HG03139 (cell line): Measurements from ENCODE around the gene FGF12.

Experiments
- ATAC-seq: cut with Tn5 transposase; IDR thresholded peaks from one replicate; pipeline ENCODE4 v1.9.1; 2021; ENCODE audit not compliant: unreplicated experiment

FGF12 gene

DNA sequence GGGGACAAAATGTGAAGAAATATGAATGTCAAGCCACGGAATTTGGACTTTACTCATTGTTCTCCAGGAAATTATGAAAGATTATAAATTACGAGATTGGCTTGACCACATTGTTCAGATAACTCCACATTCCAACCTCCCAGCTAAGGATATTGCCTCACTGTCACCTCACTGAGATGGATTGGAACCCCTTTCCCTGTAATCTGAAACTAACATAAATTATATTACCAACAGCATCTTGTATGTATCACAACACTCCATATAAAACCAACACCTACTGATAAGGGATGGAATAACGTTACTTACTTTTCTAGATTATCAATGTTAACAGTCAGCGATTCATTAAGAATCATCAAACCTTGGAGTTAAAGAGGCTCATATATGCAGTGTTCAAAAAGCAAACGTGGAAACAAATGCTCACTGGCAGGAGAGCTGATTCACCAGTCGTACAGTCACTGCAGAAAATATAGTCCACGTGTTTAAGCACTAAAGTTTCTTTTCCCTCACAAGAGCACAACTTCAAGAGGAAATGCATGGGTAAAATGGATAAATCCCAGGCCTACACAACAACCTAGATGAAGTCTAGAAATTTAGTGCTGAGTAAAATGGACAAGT is 451.5 kb downstream of the FGF12 start:
- no peak for ATAC-seq

- no peak for ATAC-seq
These were observed 453.7 kb downstream of the FGF12 start for GRCh38 chr3:192273697-192274010.

- ATAC-seq, result no peak
These were observed 454.2 kb downstream of the FGF12 start for GRCh38 chr3:192273001-192273696.

- ATAC-seq, result no peak
These were observed 465.3 kb downstream of the FGF12 start for GRCh38 chr3:192262001-192262400.

DNA sequence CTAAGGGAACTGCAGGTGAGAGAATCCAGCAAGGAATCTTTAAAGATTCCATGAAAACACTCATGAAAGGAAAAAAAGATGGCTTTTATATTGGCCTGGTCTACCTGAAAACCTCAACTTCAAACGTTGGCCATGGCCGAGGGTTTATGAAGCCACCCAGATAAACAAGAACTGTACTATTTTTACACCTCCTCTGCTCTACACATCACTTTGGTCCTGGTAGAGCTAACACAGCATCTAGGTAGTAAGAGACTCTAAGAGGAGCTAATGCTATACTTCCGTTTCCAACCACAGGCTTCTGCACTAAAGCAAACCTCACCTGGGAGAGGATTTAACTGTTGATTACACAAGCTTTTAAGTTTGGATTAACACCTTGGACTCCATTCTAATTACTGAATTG is 466.2 kb downstream of the FGF12 start:
- no peak for ATAC-seq

DNA sequence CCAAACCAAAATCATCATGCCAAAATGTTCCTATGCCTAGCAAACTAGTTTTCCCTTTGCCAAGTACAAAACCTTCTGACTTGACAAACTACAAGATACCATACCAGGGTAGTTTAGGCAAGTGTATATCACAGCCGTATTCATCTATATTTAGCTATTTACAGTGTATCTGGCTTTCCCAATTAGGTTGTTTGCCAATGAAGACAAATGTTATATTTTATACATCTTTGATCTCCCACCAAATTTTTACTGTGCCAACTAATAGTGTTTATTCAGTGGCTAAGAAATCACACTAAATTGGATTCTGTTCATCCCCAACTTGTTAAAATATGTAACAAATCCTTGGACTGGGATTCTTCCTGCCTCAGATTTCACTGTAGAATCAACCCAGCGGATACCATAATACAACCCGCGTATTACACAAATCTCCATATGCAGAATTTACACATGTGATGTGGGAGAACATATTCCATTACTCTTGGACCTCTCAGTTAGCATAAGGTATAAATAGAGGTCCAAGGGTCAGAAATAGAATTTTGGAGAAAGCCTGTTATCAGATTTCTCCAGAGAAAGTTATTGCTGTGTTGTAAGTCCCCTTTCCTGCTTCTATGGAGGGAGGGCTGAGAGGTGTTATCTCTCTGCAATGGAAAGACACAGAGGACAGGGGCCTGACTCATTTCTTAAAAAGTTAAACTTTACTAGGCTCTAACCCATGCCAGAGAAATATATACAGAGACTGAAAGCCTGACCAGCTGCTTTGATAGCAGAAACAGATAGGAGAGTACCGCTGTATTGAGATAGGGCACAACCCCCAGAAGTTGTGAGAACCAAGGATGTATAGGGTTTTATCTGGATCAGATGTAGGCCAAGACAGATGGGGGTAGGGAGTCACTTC is 467.0 kb downstream of the FGF12 start:
- ATAC-seq, result no peak

DNA sequence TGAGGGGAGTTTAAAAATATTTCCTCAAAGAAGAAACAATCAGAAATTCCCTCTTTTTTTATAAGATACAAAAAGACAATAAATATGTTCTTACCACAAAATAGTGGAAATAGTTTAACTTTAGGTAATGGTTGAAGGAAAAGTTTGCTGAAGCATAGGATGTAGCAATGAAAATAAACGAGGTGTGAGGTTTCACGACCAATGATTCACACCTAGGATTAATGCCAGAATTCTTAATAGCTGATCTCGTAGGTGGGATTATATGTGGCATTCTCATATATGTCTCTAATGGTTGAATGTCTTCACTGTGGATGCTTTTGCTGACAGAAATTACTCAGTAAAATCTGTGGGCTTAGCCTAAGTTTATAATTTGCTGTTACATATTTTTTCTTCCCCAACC is 467.7 kb downstream of the FGF12 start:
- no peak for ATAC-seq

DNA sequence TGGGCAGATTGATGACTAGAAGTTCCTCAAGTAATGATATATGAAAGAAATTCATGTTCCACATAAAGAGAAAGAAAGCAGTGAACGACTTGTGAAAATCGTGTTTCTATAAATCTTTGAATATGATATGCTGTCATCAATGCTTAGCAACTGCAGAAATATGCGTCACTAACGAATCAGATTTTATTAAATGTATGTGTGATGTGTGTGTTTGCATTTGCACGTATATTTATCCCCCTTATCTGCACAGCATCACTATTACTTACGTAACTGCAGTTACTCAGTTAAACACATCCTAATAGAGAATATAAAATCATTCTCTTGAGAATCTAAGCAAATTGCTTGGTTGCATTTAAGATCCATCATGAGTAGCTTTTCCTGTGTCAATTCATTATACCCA is 468.6 kb downstream of the FGF12 start:
- no peak for ATAC-seq

DNA sequence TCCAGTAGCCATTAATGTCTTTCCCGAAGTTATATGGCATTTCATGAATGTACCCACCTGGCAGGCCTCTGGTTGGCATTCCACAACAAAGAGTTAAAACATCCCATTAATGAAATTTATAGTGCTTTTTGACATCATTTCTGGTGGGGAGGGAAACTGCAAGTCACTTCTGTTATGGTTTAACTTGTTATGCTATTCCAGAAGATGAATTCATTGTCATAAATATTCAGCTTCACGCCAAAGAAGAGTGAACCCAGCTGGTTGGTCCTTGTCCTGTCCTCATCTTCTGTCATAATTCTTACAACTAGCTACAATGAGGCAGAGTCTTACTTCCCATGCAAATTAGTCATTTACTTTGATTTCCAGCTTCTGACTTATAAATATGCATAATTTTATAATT is 471.5 kb downstream of the FGF12 start:
- no peak for ATAC-seq

DNA sequence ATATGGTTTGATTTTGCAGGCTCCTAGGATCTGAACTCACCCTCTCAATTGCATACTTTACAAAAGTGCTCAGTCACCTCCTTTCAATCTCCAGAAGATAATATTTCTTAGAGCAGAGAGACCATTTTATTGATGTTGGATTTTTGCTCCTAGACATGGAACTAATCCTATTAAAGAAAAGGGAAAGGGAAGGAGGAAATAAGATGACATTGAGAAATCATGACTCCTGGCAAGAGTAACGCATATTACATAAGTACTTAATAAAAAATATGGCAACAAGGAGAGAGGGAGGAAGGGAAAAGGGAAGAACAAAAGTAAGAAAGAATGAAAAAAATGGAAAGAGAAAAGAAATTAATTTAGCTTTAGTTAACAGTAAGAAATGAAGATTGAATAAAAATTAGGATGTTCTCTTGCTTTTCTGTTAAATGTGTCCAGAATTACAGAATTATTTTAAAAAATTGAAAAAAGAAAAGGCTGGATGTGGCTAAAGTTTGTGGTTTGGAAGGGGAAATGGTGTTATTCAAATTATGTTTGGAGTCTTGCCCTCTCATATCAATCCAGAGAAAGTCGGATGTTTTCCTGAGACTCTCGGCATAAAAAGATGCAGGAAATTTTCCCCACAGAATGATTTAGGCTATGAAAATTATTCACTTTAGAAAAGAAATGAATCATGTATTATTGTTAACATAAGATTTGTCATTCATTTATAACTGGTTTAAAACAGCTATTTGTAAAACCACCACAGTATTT is 474.0 kb downstream of the FGF12 start:
- no peak for ATAC-seq

DNA sequence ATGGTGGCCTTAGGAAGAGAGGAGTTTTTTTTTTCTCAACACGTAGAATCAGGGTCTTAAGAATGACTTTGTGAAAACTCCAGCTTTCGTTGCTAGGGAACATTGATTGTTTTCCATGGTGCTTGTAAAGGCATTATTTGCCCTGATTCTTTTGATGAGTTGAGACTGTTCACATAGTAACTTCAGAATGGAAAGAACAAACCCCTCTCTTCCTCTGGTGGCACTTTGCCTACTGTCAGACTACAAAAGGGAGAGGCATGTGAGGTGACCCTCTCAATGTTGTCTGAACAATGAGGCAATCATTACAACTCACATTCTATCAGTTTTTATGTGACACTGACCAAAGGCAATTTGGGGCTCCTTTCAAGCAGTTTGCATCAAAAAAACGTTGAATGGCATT is 477.8 kb downstream of the FGF12 start:
- no peak for ATAC-seq

DNA sequence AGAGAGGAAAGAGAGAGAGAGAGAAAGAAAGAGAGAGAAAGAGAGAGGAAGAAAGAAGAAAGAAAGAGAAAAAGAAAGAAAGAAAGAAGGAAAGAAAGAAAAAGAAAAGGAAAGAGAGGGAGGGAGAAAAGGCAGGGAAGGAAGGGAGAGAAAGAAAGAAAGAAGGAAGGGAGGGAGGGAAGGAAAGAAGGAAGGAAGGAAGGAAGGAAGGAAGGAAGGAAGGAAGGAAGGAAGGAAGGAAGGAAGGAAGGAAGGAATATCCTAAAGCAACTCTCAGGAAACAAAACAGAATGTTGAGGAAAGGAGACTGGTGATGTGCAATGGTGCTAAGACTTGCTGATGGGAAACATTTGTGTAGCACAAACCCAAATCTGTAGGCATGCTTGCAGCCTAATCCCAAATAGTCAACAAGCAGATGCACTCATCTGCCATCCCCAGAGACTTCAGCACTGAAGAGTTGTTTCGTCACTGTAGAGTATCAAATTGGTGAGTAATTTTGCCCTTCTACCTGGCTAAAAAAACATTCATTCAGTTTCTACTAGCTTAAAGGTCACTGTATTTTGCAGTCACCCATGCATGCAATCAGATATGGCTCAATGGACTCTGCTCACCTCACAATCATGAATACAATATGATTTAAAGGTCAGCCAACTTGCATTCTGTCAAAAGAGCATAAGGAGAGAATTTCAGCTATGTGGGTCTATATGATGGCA is 480.3 kb downstream of the FGF12 start:
- ATAC-seq, result no peak

DNA sequence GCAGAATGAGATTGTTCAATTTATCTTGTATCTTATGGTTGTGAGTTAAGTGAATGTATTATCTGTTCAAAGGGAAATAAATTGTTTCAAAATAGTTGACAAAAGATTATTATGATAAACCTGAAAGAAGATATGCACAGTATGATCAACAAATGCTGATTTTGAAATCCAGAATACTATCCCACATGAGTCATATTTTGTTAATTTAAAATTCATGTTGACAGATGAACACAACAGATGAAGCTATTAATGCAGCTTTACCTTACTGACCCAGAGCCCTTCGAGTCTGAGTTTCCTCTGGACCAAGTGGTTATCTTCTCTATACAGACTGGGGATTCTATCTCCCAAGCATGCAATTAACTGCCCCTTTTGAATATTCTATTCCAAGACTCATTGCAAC is 482.8 kb downstream of the FGF12 start:
- ATAC-seq, result no peak

DNA sequence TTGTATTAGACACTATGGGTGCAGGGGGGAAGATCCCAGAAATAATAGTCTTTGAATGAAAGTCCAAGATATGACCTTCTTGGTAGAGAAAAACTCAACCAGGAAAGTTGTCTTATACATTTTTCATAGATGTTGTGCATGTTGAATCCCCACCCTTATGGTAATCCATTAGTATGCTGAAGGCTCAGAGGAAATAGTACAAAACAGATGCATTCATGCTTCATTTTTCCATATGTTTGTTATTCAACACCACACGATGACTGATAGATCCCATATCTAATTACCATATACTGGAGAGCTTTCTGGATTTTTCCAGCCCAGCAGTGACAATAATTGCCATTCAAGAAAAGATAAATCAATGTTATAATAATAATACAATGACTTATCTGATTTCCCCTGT is 487.4 kb downstream of the FGF12 start:
- ATAC-seq, result no peak

- ATAC-seq, result no peak
These were observed 489.2 kb downstream of the FGF12 start for GRCh38 chr3:192237992-192238608.

- no peak for ATAC-seq
These were observed 497.5 kb downstream of the FGF12 start for GRCh38 chr3:192229866-192230265.

DNA sequence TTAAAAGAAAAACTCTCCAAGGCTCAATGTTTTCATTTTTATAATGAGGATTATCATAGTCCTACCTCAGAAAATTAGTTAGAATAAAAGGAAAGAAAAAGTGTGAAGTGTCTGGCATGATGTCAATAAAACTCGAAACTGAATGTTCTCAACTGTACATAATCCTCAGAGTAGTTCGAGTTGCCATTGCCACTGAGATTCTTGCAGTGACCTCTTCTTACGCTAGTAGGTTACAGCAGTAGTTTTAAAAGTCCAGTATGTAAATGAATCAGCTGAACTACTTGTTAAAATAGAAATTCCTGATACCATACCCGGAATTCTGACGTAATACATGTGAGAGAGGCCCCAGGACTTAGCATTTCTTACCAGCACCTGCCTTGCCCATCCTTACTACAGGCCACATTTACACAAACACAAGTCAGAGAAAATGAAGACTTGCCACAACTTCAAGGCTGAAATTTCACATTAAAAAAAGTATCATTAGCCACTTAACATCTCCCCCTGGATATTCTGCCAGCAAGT is 502.6 kb downstream of the FGF12 start:
- no peak for ATAC-seq

- no peak for ATAC-seq
These were observed 503.5 kb downstream of the FGF12 start for GRCh38 chr3:192223815-192224214.

- no peak for ATAC-seq
These were observed 506.4 kb downstream of the FGF12 start for GRCh38 chr3:192220915-192221314.

DNA sequence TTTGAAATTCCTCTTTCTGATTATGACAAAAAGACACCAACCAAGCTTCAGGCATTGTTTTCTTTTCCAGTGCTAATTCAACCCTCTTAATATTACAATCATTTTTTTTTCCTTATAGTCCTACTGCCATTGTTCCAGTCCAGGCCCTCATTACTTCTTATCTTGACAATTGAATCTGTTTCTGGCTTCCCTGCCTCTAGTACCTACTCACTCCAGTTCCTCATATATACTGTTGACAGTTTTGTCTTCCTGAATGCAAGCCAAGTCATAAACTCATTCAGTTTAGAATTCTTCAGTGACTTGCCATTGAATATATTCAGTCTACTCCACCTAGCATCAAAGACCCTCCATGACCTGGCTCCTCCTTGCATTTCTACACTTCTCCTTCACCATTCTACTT is 507.4 kb downstream of the FGF12 start:
- no peak for ATAC-seq
